NCI-H187 (cell line): Measurements from ENCODE around the gene GJB5.
"Not testable (repeated sequence)": the region's sequence is repeated elsewhere in the genome, so short reads cannot be mapped to it uniquely, and the experiment has no call there.

Experiments used
- DNase-seq, 2 experiments: peaks; one replicate each; lab custom pipeline; 2025; lab: John Stamatoyannopoulos, UW

The GJB5 gene

DNA sequence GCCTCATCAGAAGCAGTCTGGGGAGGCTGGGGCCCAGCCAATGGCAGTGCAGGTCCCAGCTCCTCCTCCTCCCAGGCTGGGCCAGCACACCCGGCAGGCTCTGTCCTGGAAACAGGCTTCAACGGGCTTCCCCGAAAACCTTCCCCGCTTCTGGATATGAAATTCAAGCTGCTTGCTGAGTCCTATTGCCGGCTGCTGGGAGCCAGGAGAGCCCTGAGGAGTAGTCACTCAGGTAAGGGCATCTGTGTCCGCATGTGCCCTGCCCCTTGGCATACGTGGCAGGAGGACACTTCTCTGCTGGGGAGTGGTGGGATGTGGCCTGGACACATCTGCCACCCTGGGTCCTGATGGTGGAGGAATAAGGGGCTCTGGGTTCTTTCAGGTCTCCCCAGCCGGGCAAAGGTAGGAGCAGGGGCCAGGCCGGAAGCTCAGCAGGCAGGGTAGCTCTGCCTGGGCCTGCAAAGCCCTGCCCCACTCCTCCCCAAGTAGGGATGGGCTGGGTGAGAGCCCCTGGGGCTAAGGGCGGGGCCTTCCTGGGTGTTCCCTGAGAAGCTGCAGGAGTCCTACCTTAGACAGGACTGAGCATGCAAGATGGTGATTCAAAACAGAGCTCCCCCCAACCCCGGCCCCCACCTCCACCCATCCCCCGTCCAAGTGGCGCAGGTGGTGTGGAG lies at the start of gene GJB5:
GJB5 (plus strand) TSS at position 84 of the 674 bp plus-strand sequence. CDS start 2,284 bp downstream, outside the sequence.
- no peak for DNase-seq

GRCh38 chr1:34705077-34705476 lies 49.8 kb upstream of the GJB5 start:
- DNase-seq: no peak

- no peak for DNase-seq
These were observed 46.7 kb upstream of the GJB5 start for GRCh38 chr1:34708106-34708505.

DNA sequence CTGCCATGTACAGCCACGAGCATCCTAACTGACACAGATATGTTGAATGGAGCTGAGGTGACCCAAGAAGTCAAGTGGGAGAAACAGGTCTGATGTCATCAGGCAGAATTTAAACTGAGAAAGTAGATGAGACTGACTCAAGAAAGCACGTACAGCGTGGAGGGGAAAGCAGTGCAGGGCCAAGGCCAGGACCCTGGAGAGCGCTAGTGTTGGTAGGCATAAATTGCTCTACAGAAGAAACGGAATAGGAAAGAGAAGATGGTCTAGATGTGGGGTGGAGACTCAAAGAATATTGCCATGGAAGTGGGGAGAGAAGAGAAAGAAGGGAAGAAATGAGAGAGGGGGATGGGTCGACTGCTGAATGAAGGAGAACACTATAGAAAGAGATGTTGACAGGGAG lies 45.3 kb upstream of the GJB5 start:
- DNase-seq: no peak

- no peak for DNase-seq
These were observed 44.0 kb upstream of the GJB5 start for GRCh38 chr1:34710812-34711211.

GRCh38 chr1:34711485-34711884 lies 43.4 kb upstream of the GJB5 start:
- no peak for DNase-seq

GRCh38 chr1:34712007-34712688 lies 42.7 kb upstream of the GJB5 start:
- no peak for DNase-seq

- no peak for DNase-seq
These were observed 41.4 kb upstream of the GJB5 start for GRCh38 chr1:34713443-34713842.

DNA sequence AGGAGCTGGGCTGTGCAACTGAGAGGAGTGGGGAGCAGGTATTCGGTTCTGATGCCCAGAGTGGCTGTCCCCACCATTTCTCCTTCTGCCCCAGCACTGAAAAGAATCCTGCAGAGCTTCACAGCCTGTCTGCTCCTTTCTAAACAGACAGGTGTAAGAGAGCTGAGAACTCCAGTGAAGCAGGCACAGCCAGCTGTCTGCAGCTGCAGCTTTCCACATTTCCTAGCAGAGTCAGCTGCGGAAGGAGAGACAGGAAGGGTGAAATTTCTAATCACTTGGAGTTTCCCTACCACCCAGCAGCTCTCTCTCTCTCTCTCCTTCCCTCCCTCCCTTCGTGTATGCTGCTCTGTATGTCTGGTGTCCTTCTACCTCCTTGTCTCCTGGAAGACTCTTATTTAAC lies 40.5 kb upstream of the GJB5 start:
- DNase-seq: no peak

- no peak for DNase-seq
These were observed 39.7 kb upstream of the GJB5 start for GRCh38 chr1:34715139-34715538.

GRCh38 chr1:34721241-34721640 lies 33.6 kb upstream of the GJB5 start:
- no peak for DNase-seq

DNA sequence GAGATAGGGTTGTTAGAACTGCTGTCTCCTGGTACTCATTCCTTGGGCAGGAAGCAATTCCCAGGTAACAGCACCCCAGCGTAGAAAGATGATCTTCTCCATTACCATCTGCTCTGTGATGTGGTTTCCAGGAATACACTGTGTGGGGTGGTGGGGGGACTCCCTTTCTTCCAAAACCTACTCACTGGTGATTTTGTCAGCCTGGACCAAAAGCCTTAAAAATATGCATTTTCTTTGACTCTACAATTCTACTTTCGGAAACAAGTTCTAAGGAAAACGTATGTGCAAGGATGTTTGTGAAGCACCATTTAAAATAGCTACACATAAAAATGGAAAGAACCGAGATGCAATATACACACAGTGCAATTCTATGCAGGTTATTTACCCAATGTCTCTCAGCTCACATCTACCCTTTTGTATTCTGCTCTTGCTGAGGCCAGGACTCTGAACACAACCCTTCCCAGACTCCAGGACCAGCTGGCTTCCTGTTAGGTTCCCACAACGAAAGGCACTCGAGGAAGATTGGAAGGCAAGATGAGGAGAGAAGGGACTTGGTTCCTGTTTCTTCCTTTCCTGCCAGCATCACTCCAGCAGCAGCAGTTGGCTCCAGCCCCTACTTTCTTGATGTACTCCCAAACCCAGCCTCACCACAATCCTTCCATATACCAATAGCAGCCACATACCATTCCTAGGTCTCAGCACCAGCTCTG lies 33.0 kb upstream of the GJB5 start:
- DNase-seq: no peak

- DNase-seq: no peak
These were observed 28.0 kb upstream of the GJB5 start for GRCh38 chr1:34726861-34727260.

- DNase-seq: no peak
These were observed 24.4 kb upstream of the GJB5 start for GRCh38 chr1:34730485-34730884.

DNA sequence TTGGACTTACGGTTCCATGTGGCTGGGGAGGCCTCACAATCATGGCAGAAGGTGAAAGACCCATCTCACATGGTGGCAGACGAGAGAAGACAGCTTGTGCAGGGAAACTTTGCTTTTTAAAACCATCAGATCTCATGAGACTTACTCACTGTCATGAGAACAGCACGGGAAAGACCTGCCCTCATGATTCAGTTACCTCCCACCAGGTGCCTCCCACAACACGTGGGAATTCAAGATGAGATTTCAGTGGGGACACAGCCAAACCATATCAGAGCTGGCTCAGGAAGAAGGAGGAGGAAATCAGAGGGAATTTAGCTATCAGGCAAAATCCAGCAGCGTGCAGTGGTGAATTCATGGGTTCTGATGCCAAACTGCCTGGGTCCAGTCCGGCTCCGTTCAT lies 22.0 kb upstream of the GJB5 start:
- DNase-seq: not testable (repeated sequence)

- no peak for DNase-seq
These were observed 18.2 kb upstream of the GJB5 start for GRCh38 chr1:34736692-34737091.

- DNase-seq: not testable (repeated sequence)
These were observed 17.6 kb upstream of the GJB5 start for GRCh38 chr1:34737236-34737635.

GRCh38 chr1:34739613-34740012 lies 15.2 kb upstream of the GJB5 start:
- DNase-seq: no peak

- DNase-seq: no peak
These were observed 14.5 kb upstream of the GJB5 start for GRCh38 chr1:34740161-34740868.

GRCh38 chr1:34742667-34743270 lies 12.1 kb upstream of the GJB5 start:
- peak; percentile 42 to 62 for DNase-seq

DNA sequence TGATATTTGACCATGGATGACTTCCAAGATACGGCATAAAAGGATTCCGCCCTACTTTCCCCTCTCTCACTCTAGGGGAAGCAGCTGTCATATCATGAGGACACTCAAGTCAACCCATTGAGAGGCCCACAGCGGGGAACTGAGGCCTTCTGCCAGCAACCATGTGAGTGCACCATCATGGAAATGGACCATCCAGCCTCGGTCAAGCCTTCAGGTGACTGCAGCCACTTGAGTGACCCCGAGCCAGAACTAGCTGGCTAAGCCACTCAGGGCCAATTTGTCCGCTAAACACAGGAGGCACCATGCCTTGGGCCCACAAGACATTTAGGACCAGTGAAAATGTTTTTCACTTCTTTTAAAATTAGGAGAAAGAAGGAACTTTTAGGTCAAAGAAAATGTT lies 11.1 kb upstream of the GJB5 start:
- no peak for DNase-seq

- DNase-seq: no peak
These were observed 10.0 kb upstream of the GJB5 start for GRCh38 chr1:34744851-34745250.
